Astrocyte (in vitro differentiated cells and primary cell): ENCODE data around the gene INSRR. TPM values are rescaled to one million over a fixed set of nuclear protein-coding genes. Genes with fewer than 3 reads are reported as not detected.
A peak's percentile ranks its signal among the peaks of the same experiment; 100 is the strongest.

Experiments
- DNase-seq: peaks from one replicate; pipeline ENCODE4 v3.0.0-alpha.2; 2010; ENCODE audit warnings: low read depth
- FAIRE-seq: peaks from 2 replicates; lab custom pipeline; 2011; peaks lifted over from hg19 to GRCh38; lab: Jason Lieb, UNC
- H2AFZ ChIP-seq: 2 replicates; pipeline ENCODE4 v1.6.0; 2012; ENCODE audit warnings: low read depth, low read length, inconsistent platforms
- H3K27ac ChIP-seq: 2 replicates; pipeline ENCODE4 v1.5.1; 2011; ENCODE audit warnings: low read depth, low read length, inconsistent platforms
- H3K27me3 ChIP-seq: 2 replicates; pipeline ENCODE4 v1.6.0; 2011; ENCODE audit warnings: low read length, inconsistent platforms; ENCODE audit not compliant: insufficient read depth
- H3K36me3 ChIP-seq: 2 replicates; pipeline ENCODE4 v1.5.1; 2011; ENCODE audit warnings: low read length, inconsistent platforms; ENCODE audit not compliant: insufficient read depth
- H3K4me1 ChIP-seq: 2 replicates; pipeline ENCODE4 v1.5.1; 2011; ENCODE audit warnings: low read length, inconsistent platforms; ENCODE audit not compliant: insufficient read depth
- H3K4me2 ChIP-seq: 2 replicates; pipeline ENCODE4 v1.6.0; 2012; ENCODE audit warnings: low read length, inconsistent platforms
- H3K4me3 ChIP-seq: 2 replicates; pipeline ENCODE4 v1.5.1; 2011; ENCODE audit warnings: low read depth, mild to moderate bottlenecking, low read length, inconsistent platforms; ENCODE audit not compliant: insufficient read depth
- H3K79me2 ChIP-seq: 2 replicates; pipeline ENCODE4 v1.6.0; 2012; ENCODE audit warnings: mild to moderate bottlenecking, low read length, inconsistent platforms; ENCODE audit not compliant: insufficient read depth
- H3K9ac ChIP-seq: 2 replicates; pipeline ENCODE4 v1.6.0; 2012; ENCODE audit warnings: mild to moderate bottlenecking, low read length, inconsistent platforms
- H3K9me3 ChIP-seq: 2 replicates; pipeline ENCODE4 v1.5.1; 2012; ENCODE audit warnings: low read depth, mild to moderate bottlenecking, low read length, inconsistent platforms; ENCODE audit not compliant: insufficient read depth
- H4K20me1 ChIP-seq: 2 replicates; pipeline ENCODE4 v1.6.0; 2012; ENCODE audit warnings: low read length, inconsistent platforms; ENCODE audit not compliant: insufficient read depth
- H3K27ac Mint-ChIP-seq: one replicate; pipeline ENCODE4 v1.8.0; 2021; ENCODE audit warnings: mild to moderate bottlenecking, mixed read lengths; ENCODE audit not compliant: unreplicated experiment
- H3K27me3 Mint-ChIP-seq: one replicate; pipeline ENCODE4 v1.8.0; 2021; ENCODE audit warnings: low read depth, mixed read lengths; ENCODE audit not compliant: unreplicated experiment
- H3K36me3 Mint-ChIP-seq: one replicate; pipeline ENCODE4 v1.8.0; 2021; ENCODE audit warnings: low read depth, mixed read lengths; ENCODE audit not compliant: unreplicated experiment
- H3K4me1 Mint-ChIP-seq: one replicate; pipeline ENCODE4 v1.8.0; 2021; ENCODE audit warnings: low read depth, mixed read lengths; ENCODE audit not compliant: unreplicated experiment
- H3K4me3 Mint-ChIP-seq: one replicate; pipeline ENCODE4 v1.8.0; 2021; ENCODE audit warnings: mild to moderate bottlenecking, moderate library complexity, mixed read lengths; ENCODE audit not compliant: unreplicated experiment
- H3K9me3 Mint-ChIP-seq: one replicate; pipeline ENCODE4 v1.8.0; 2021; ENCODE audit warnings: mild to moderate bottlenecking, mixed read lengths; ENCODE audit not compliant: unreplicated experiment
- EZH2 ChIP-seq: IDR thresholded peaks from 2 replicates; pipeline ENCODE4 v1.6.1; 2012; ENCODE audit warnings: mild to moderate bottlenecking, low read length, inconsistent platforms; ENCODE audit not compliant: insufficient read depth
- total RNA-seq: library from RNA; stranded (reverse); gene quantifications from 2 replicates; pipeline ENCODE4 v1.2.1, GENCODE V29; 2021
- TF ChIP-seq, protein P1 (sequence below): IDR thresholded peaks from 2 replicates; pipeline ENCODE4 v1.5.1; 2011; ENCODE audit warnings: low read depth, mild to moderate bottlenecking, inconsistent platforms, low read length, moderate library complexity; ENCODE audit not compliant: insufficient read depth

The INSRR gene
- total RNA-seq, 1 donor from 2014 or later, result 0.05 TPM

DNA sequence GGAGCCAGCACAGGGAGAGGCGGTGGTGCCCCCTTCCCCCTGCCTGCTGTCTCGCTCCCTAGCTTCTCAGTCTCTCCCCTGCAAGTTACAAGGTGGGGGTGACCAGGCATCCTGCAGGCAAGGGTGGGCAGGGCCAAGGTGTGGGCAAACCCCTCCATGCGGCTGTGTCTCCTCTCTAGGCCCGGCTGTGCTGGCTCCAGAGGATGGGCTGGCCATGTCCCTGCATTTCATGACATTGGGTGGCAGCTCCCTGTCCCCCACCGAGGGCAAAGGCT is 16.4 kb upstream of the INSRR start:
- no peak for DNase-seq

DNA sequence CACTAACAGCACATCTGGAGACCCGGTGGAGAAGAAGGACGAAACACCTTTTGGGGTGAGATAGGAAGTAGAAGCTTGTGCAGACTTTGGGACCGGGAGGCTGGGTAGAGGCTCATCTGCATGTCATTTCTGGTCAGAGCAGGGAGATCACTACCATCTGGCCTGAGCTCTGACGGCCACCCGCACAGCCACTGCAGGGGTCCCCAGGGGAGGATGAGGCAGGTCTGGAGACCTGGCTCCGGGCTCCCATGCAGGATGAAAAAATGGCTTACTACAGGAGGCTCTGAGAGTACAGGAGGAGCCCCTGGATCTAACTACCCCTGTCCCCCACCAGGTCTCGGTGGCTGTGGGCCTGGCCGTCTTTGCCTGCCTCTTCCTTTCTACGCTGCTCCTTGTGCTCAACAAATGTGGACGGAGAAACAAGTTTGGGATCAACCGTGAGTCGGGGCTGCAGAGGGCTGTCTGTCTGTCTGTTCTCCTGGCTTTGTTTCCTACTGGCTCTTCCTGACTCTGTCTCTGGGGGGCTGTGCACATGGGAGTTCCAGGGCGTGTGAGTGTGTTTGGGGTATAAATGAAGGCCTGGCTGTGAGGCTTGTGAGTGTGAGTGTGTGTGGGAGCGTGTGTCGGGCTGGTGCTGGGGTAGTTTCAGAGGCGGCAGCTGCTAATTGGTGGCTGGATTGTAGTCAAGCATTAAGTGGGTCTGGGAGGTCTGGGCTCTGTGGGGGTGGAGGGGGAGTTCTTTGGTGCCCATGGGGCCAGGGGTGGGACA is 15.8 kb upstream of the INSRR start:
- Mint-ChIP-seq H3K27ac (peak overlapping the region; percentile 8), H3K4me3 (no peak overlapping the region), H3K4me1 (peaks cover 6% of the 10 kb centered on the region), H3K9me3 (peaks cover 4% of the 10 kb centered on the region), H3K36me3 (peaks cover 2% of the 10 kb centered on the region), H3K27me3 (peaks cover 56% of the 10 kb centered on the region)
- no peak overlapping the region for H3K9ac ChIP-seq
- TF ChIP-seq EZH2, result no peak
- TF ChIP-seq, protein P1, sequence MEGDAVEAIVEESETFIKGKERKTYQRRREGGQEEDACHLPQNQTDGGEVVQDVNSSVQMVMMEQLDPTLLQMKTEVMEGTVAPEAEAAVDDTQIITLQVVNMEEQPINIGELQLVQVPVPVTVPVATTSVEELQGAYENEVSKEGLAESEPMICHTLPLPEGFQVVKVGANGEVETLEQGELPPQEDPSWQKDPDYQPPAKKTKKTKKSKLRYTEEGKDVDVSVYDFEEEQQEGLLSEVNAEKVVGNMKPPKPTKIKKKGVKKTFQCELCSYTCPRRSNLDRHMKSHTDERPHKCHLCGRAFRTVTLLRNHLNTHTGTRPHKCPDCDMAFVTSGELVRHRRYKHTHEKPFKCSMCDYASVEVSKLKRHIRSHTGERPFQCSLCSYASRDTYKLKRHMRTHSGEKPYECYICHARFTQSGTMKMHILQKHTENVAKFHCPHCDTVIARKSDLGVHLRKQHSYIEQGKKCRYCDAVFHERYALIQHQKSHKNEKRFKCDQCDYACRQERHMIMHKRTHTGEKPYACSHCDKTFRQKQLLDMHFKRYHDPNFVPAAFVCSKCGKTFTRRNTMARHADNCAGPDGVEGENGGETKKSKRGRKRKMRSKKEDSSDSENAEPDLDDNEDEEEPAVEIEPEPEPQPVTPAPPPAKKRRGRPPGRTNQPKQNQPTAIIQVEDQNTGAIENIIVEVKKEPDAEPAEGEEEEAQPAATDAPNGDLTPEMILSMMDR, result no peak
- FAIRE-seq, result no peak
- H3K27ac ChIP-seq, result no peak overlapping the region
- no peak overlapping the region for H2AFZ ChIP-seq
- peaks cover 35% of the 10 kb centered on the region for H3K27me3 ChIP-seq
- H3K79me2 ChIP-seq, result no peaks in the 10 kb centered on the region
- no peaks in the 10 kb centered on the region for H3K36me3 ChIP-seq
- no peak for DNase-seq
- no peak overlapping the region for H3K4me2 ChIP-seq
- peaks cover 14% of the 10 kb centered on the region for H3K4me1 ChIP-seq
- H3K4me3 ChIP-seq, result no peak overlapping the region
- no peaks in the 10 kb centered on the region for H4K20me1 ChIP-seq
- no peaks in the 10 kb centered on the region for H3K9me3 ChIP-seq

More for the DNA sequence above, 16.4 kb upstream of the INSRR start:
- Mint-ChIP-seq H3K27me3 (peaks cover 61% of the 10 kb centered on the region), H3K27ac (no peak overlapping the region), H3K9me3 (peaks cover 4% of the 10 kb centered on the region), H3K36me3 (peaks cover 2% of the 10 kb centered on the region), H3K4me1 (peaks cover 6% of the 10 kb centered on the region), H3K4me3 (no peak overlapping the region)
- H3K4me2 ChIP-seq, result no peak overlapping the region
- no peaks in the 10 kb centered on the region for H4K20me1 ChIP-seq
- H3K27ac ChIP-seq, result no peak overlapping the region
- TF ChIP-seq EZH2, result no peak
- TF ChIP-seq, protein P1, result no peak
- H3K36me3 ChIP-seq, result no peaks in the 10 kb centered on the region
- peaks cover 9% of the 10 kb centered on the region for H3K4me1 ChIP-seq
- no peak overlapping the region for H2AFZ ChIP-seq
- no peak overlapping the region for H3K9ac ChIP-seq
- no peaks in the 10 kb centered on the region for H3K9me3 ChIP-seq
- H3K4me3 ChIP-seq, result no peak overlapping the region
- H3K79me2 ChIP-seq, result no peaks in the 10 kb centered on the region
- peaks cover 35% of the 10 kb centered on the region for H3K27me3 ChIP-seq
- no peak for FAIRE-seq

DNA sequence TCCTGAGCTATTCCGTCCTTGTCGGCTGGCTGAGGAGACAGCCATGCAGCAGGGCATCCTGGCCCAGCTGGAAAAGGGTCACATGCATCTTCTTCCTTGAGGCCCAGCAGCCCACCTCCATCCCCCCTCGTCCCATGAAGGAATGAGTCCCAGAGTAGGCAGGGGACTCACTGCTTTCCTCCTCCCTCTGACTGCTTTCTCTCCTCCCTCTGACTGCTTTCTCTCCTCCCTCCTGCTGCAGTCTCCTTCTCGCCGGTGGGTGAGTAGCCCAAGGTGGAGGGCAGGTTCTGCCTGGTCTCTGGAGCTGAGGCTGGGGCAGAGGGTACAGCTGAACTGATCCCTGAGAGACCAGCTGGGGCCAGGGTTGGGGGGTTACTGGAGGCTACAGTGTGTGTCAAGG is 15.2 kb upstream of the INSRR start:
- Histone ChIP-seq H4K20me1 (no peaks in the 10 kb centered on the region), H3K4me3 (no peak overlapping the region), H3K79me2 (no peaks in the 10 kb centered on the region), H2AFZ (no peak overlapping the region), H3K36me3 (no peaks in the 10 kb centered on the region), H3K27ac (no peak overlapping the region), H3K4me2 (no peak overlapping the region), H3K27me3 (peaks cover 33% of the 10 kb centered on the region), H3K9ac (no peak overlapping the region), H3K9me3 (no peaks in the 10 kb centered on the region), H3K4me1 (peaks cover 14% of the 10 kb centered on the region)
- FAIRE-seq (no peak), DNase-seq (no peak)
- H3K4me3 Mint-ChIP-seq, result no peak overlapping the region
- H3K9me3 Mint-ChIP-seq, result peaks cover 4% of the 10 kb centered on the region
- peaks cover 2% of the 10 kb centered on the region for H3K36me3 Mint-ChIP-seq
- TF ChIP-seq, protein P1, result no peak
- no peak for TF ChIP-seq EZH2
- peaks cover 6% of the 10 kb centered on the region for H3K4me1 Mint-ChIP-seq
- peak overlapping the region; percentile 8 for H3K27ac Mint-ChIP-seq
- H3K27me3 Mint-ChIP-seq, result peaks cover 55% of the 10 kb centered on the region
